Measurements from ENCODE around the gene CPTP. TPM values are rescaled to one million over a fixed set of nuclear protein-coding genes. Genes with fewer than 3 reads are reported as not detected.

The CPTP gene
- total RNA-seq, 2 donors from 2014 or later, result 15.6 to 33.0 TPM

GRCh38 chr1:1326075-1326605, 1.5 kb downstream of the CPTP start:
- no peak for TF ChIP-seq POLR2A (IDR thresholded peaks at IDR 0.05)
- no peak for TF ChIP-seq CTCF (IDR thresholded peaks at IDR 0.05)
- no peaks in the 10 kb centered on the region for H3K27me3 ChIP-seq
- no peak overlapping the region for H3K4me3 ChIP-seq
- ATAC-seq (no peak), DNase-seq (no peak)
- 50 to 68% methylated on average over 6 to 8 of the region's 8 CpGs for WGBS, 2 donors
- peak overlapping the region; percentile 22 to 95 (median 84) for H3K27ac ChIP-seq
- H3K9me3 ChIP-seq, result no peaks in the 10 kb centered on the region
- peaks cover 42% of the 10 kb centered on the region for H3K4me1 ChIP-seq
- intact Hi-C loops (cut with DNase I), result no loop called here
- peaks cover 3 to 8% of the 10 kb centered on the region in 2 donors for H3K36me3 ChIP-seq (replicated peaks in 1 of 2; ENCODE audit: insufficient read depth in 1 of 2, low read depth in 2 of 2)

GRCh38 chr1:1327291-1327690, 2.7 kb downstream of the CPTP start:
- Histone ChIP-seq H3K27ac (no peak overlapping the region), H3K36me3 (replicated peaks in 1 of 2; ENCODE audit: insufficient read depth in 1 of 2, low read depth in 2 of 2) (peaks cover 3 to 8% of the 10 kb centered on the region in 2 donors), H3K4me3 (no peak overlapping the region), H3K9me3 (no peaks in the 10 kb centered on the region), H3K27me3 (no peaks in the 10 kb centered on the region), H3K4me1 (peaks cover 31% of the 10 kb centered on the region)
- TF ChIP-seq POLR2A (IDR thresholded peaks at IDR 0.05) (no peak), CTCF (IDR thresholded peaks at IDR 0.05) (no peak)
- 86 to 91% methylated on average over 25 to 39 of the region's 40 CpGs for WGBS, 2 donors
- intact Hi-C loops (cut with DNase I), result no loop called here
- DNase-seq, result no peak
- ATAC-seq, result no peak

- Histone ChIP-seq H3K27ac (no peak overlapping the region), H3K4me1 (peaks cover 24% of the 10 kb centered on the region), H3K36me3 (replicated peaks in 1 of 2; ENCODE audit: insufficient read depth in 1 of 2, low read depth in 2 of 2) (peaks cover 3 to 8% of the 10 kb centered on the region in 2 donors), H3K9me3 (no peaks in the 10 kb centered on the region), H3K27me3 (no peaks in the 10 kb centered on the region), H3K4me3 (no peak overlapping the region)
- no peak for DNase-seq
- WGBS, 2 donors, result 81 to 100% methylated on average over 1 to 15 of the region's 15 CpGs
- no peak for TF ChIP-seq POLR2A (IDR thresholded peaks at IDR 0.05)
- TF ChIP-seq CTCF (IDR thresholded peaks at IDR 0.05), result no peak
- intact Hi-C loops (cut with DNase I), result no loop called here
- ATAC-seq, result no peak
Observed at GRCh38 chr1:1328254-1328653, 3.7 kb downstream of the CPTP start.

- Histone ChIP-seq H3K4me3 (no peak overlapping the region), H3K27me3 (no peaks in the 10 kb centered on the region), H3K36me3 (replicated peaks in 1 of 2; ENCODE audit: insufficient read depth in 1 of 2, low read depth in 2 of 2) (peaks cover 3 to 8% of the 10 kb centered on the region in 2 donors), H3K4me1 (peaks cover 28% of the 10 kb centered on the region), H3K9me3 (no peaks in the 10 kb centered on the region), H3K27ac (no peak overlapping the region)
- TF ChIP-seq POLR2A (IDR thresholded peaks at IDR 0.05) (no peak), CTCF (IDR thresholded peaks at IDR 0.05) (no peak)
- DNase-seq, result no peak
- no peak for ATAC-seq
- intact Hi-C loops (cut with DNase I), result no loop called here
- 84 to 87% methylated on average over 45 to 58 of the region's 58 CpGs for WGBS, 2 donors
Observed at GRCh38 chr1:1329304-1330210, 5.0 kb downstream of the CPTP start.
